Islet of Langerhans (tissue), 1 donor: ENCODE measurements around the gene PRC1.

ENCODE experiments used
- FAIRE-seq: peaks from one replicate; lab custom pipeline; 2011; peaks lifted over from hg19 to GRCh38; lab: Jason Lieb, UNC

Gene PRC1

DNA sequence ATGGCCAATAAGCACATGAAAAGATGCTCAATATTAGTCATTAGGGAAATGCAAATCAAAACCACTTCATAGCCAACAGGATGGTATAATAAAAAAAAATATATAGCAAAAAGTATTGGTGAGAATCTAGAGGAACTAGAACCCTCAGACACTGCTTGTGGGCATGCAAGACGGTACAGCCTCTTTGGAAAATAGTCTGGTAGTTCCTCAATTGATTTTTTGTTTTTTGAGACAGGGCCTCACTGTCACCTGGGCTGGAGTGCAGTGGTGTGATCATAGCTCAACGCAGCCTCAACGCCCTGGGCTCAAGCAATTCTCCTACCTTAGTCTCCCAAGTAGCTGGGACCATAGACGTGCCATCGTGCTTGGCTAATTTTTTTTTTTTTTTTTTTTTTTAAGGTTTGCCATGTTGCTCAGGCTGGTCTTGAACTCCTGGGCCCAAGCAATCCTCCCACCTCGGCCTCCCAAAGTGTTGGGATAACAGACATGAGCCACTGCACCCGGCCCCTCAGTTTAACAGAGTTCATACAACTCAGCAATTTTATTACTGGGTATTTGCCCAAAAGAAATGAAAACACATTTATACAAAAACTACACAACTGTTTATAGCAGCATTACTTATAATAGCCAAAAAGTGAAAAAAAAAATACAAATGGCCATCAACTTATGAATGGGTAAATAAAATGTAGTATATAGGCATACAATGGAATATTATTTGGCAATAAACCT lies 5.1 kb downstream of the PRC1 start:
- no peak for FAIRE-seq

DNA sequence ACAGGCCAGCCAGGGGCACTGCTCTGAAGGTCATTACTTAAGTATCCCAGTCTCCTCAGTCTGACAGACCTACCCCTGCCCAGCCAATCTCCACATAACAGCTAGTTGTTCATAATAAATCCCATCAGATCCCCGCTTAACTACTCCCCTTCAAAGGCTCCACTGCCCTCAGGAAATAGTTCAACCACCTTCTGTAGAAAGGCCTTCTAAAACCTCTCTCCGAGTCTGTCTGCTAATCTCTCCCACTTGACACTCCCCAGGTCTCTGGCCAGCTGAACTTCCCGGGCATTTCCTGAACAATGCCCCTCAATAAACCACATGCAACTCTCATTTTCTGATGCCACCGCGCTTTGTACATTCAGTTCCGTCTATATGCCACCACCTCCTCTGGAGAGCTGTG lies 6.0 kb downstream of the PRC1 start:
- no peak for FAIRE-seq

DNA sequence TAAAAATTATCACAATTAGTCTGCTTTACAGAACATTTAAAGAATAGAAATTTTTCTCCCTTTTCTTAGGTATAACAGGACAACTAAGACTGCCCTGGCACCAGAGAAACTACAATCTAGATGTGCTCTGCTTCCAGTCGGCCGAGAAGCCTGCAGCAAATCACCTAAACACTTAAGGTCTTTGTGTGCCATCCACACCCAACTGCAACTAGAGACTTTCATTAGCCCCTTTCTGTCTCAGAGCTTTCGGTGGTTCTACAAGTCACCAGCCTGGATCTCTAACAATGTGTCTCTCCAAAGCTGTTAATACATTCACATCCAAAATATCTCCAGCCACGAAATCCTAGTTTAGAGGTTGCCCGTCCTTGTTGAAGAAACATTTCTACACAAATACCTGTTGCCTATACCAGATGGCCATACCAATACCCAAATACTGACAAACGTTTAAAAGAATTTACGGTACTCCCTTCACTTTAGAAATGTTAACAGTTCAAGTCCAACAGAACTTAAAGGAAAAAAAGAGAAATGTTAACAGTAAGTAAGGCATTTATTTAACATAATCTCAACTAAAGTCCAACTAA lies 6.7 kb downstream of the PRC1 start:
- no peak for FAIRE-seq

DNA sequence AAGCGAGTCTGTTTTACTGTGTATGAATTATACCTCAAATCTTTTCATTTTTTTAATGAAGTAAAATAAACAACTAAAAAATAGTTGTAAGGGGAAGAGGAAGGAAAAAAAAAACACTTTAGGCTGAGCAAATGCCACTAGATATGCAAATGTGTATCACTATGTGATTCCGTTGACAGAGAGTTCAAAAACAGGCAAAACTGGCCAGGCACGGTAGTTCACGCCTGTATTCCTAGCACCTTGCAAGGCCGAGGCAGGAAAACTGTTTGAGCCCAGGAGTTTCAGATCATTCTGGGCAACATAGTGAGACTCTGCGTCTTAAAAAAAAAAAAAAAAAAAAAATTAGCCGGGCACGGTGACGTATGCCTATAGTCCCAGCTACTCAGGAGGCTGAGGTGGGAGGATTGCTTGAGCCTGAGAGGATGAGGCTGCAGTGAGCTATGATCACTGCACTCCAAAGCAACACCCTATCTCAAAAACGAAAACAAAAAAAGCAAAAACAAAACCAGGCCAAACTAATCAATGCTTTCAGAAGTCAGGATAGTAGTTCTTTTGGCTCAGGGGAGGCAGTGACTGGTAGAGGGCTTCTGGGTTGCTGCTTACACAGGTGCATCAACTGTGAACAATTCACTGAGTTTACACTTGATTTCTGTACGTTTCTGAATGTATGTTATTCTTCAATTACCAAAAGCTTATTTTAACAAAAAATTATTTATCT lies 7.4 kb downstream of the PRC1 start:
- FAIRE-seq, result no peak

DNA sequence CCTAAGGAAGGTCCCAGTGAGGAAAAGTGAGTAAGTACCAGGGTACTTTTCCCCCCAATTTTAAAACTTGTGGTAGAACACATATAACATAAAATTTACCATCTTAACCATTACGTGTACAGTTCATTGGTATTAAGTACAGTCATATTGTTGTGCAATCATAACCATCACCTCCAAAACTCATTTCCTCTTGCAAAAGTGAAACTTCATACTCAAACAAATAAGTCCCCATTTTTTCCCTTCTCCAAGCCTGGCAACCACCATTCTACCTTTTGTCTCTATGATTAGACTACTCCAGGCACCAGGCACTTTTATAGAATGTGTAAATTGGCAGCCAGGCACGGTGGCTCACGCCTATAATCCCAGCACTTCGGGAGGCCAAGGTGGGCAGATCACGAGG lies 12.2 kb downstream of the PRC1 start:
- FAIRE-seq, result no peak

- no peak for FAIRE-seq
These were observed 12.7 kb downstream of the PRC1 start for GRCh38 chr15:90981681-90982080.

- FAIRE-seq, result no peak
These were observed 14.8 kb downstream of the PRC1 start for GRCh38 chr15:90979582-90979981.

GRCh38 chr15:90974216-90974615 lies 20.1 kb downstream of the PRC1 start:
- FAIRE-seq, result no peak

DNA sequence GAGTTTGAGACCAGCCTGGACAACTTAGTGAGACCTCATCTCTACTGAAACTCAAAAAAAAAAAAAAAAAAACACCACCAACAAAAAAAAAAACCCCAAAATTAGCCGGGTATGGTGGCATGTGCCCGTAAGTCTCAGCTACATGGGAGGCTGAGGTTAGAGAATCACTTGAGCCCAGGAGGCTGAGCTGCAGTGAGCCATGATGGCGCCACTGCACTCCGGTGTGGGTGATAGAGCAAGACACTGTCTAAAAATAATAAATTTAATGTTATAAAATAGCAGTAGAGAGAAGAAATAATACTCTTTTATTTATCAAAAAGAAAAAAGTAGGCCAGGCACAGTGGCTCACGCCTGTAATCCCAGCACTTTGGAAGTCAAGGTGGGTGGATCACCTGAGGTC lies 22.2 kb downstream of the PRC1 start:
- FAIRE-seq, result no peak

DNA sequence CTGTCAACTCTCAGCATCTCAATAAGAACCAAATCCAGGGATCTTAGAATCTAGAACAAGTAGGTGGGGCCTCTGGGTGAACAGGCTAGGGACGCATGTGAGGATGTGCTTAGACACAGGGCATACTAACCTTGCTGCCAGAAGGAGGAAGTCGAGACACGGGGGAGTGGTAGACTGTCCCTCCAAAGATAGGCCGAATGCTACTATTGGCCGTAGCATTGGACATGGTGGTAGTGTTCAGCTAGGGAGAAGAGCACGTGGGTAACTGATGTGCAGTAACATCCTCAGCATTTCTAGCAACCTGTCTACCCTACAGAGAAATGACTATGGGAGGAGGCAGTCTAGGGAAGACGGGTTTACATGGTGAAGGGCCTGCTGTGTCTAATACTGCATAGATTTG lies 24.1 kb downstream of the PRC1 start:
- no peak for FAIRE-seq

- FAIRE-seq, result no peak
These were observed 25.9 kb downstream of the PRC1 start for GRCh38 chr15:90968434-90968833.

DNA sequence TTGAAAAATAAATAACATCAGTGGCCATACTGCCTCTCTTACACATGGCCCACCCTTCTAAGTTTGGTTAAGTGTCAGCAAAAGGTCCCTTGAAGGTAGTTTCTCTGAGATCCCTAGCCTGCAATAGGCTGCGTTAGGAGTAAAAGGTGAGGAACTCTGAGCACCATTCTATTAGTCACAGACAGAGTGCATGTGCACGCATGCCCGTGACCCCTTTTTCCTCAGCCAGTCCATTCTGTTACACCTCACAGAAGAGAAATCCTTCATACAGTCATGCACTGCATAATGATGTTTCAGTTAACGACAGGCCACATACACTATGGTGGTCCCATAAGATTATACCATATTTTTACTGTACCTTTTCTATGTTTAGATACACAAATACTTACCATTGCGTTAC lies 27.1 kb downstream of the PRC1 start:
- FAIRE-seq, result no peak

DNA sequence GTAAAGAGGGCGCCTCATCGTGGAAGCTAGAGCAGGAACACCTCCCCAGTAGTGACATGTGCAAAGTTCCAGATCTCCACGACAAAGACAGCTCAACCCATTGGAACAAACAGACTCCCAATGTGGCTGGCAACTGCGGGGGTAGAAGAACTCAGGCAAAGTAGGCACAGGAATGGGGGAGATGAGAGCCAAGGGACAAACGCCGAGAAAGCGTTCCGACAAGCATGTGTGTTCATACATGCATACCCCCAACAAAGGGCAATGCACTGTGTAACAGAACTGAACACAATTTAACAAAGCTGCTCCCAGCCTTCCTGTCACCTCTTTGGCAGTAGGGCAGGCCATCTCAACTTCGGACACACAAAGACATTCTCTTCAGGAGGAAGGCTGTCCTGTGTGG lies 28.1 kb downstream of the PRC1 start:
- FAIRE-seq, result no peak

DNA sequence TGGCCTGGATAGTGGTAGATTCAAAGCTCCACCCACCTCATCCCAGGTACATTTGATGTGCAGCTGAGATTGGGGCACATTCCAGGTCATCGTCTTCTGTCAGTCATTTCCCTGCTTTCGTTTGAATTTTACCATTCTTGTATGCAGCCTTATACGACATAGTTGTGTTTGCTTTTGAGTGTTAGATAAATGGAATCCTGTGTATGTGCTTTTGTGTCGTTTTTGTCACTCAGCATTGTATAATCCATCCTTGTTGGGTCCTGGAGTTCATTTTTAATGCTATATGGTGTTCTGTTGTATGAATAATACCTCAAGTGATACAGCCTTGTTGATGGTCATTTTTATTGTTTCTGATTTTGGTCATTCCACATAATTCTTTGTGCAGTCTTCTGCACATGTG lies 32.3 kb downstream of the PRC1 start:
- no peak for FAIRE-seq

DNA sequence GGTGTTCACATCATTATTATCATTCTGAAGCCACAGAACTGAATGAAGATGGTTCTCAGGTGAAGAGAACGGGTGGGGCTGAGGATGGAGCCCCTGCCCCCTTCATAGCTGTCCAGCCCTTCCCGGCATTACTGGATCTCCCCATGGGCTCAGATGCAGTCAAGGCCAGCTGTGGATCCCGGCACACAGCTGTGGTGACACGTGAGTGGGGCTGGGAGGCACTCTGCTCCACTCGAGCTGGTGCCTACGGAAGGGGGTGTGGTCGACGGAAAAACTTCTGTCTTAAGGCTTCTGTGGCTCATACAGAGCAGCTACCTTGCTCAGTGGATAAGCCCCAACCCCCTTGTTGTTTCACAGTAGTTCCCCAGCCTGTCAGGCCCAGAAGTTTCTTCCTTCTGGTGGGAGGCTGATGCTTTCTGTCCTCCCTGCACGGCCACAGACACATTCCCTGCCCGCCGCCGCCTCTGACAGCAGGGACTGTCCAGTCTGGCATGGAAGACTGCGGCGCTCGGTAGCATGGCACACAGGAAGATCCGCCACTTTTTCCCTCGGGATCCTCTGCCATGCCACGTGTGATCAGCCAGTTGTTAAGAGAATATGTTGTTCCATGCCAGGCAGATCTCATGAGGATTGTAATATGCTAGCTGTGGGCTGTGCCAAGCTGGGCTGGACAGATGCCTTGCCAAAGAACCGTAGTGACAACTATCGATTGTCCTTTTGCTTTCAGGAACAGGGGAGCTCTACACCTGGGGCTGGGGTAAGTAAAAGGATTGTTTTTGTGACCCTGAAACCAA lies 33.8 kb downstream of the PRC1 start:
- no peak for FAIRE-seq

- no peak for FAIRE-seq
These were observed 34.4 kb downstream of the PRC1 start for GRCh38 chr15:90959894-90960293.

DNA sequence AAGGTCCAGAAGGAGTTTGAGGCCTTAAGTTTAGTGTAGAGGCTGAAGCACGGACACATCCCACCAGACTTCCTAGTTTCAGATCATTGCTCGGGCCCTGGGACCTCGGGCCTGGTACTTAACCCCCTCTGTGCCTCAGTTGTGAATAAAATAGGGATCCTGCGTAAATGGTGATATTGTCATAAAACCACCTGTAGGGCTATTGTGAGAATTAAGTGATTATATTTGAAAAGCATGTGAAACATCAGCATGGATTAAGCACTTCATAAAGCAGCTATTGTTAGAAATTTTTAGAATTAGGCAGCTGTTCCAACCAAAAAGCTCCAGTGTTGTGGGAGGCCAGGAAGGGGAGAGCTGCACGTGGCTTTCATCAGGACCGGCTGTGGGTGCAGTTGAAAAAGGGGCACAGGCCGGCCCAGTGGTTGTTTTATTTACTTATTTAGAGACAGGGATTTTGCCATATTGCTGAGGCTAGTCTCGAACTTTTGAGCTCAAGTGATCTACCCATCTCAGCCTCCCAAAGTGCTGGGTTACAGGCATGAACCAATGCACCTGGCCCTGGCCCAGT lies 35.2 kb downstream of the PRC1 start:
- no peak for FAIRE-seq

DNA sequence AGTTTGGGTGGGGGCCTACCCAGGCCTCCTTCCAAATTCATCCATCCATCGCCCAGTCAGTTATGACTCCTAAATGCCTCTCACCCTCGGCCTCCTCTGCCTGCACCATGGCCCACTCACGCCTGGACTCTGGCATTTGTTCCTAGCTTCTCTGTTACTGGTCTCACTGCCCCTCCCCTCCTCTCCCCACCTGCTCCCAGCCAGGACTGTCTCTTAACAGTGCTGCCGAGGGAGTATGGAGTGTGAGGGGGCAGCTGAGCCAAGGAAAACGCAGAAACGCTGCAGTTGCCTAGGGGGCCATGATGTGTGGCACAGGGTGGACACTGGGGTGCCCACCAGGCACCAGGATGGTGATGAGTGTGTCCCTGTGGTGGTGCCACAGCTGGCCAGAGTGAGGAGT lies 36.5 kb downstream of the PRC1 start:
- no peak for FAIRE-seq

DNA sequence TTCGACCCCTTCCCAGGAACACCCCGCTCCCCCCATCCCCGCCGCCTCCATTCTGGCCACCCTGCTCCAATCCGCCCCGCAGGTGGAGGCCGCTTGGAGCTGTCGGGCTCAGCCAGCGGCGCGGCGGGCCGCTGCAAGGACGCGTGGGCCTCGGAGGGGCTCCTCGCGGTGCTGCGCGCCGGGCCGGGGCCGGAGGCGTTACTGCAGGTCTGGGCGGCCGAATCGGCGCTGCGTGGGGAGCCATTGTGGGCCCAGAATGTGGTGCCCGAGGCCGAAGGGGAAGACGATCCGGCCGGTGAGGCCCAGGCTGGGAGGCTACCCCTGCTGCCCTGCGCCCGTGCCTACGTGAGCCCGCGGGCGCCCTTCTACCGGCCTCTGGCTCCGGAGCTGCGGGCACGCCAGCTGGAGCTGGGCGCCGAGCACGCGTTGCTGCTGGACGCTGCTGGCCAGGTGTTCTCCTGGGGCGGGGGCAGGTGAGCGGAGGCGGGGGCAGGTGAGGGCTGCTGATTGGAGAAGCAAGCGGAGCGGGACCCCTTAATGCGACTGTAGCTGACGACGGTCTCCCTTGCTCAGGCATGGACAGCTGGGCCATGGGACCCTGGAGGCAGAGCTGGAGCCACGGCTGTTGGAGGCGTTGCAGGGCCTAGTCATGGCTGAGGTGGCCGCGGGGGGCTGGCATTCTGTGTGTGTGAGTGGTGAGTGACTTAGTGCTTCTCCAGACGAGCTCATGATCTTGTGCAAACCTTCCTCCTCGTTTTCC lies 37.1 kb downstream of the PRC1 start:
- no peak for FAIRE-seq

- FAIRE-seq, result no peak
These were observed 37.9 kb downstream of the PRC1 start for GRCh38 chr15:90956274-90957030.

DNA sequence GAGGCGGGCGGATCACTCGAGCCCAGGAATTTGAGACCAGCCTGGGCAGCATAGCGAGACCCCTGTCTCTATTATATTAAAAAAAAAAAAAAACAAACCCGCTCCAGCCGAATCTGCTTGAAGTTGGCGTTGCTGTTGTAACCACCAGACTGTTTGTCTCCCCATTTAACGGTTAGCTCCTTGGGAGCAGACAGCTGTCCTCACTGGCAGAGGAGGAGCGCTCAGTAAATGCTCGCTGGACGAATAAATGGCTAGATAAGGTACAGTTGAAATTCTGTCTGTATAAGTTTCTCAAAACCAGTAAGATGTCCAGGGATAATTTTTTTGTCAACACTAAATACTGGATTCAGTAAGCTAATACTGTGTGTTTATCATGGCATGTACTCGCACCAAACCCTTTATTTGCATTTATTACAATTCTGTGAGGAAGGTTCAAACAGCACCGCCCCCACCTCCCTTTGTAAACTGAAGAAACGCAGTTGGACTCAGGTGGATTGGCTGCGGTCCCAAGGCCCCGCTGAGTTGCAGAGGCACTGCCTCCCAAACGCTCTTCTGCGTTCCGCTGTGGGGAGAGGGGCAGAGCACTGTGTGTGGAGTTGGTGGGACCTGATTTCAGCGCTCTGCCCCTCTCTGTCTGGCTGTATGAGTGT lies 38.6 kb downstream of the PRC1 start:
- no peak for FAIRE-seq
